Naive thymus-derived CD4-positive, alpha-beta T cell (primary cell): ENCODE measurements around the gene SLC39A1. TPM values are rescaled to one million over a fixed set of nuclear protein-coding genes. Genes with fewer than 3 reads are reported as not detected.
A peak's percentile ranks its signal among the peaks of the same experiment; 100 is the strongest.

Experiments
- ATAC-seq: fragments of 150-1000 bp; cut with Tn5 transposase; 2 replicates; pipeline ENCODE4 v1.10.0; 2021; ENCODE audit warnings: mild to moderate bottlenecking, moderate library complexity
- CTCF ChIA-PET: fragments of 350-600 bp; sonication (Branson Sonifier 250); formaldehyde crosslinking; loops from one replicate; lab custom pipeline; 2021; ENCODE audit warnings: antibody characterized with exemption; lab: Charles Lee
- POLR2A ChIA-PET: fragments of 350-600 bp; sonication (Branson Sonifier 250); formaldehyde crosslinking; loops from one replicate; lab custom pipeline; 2021; ENCODE audit warnings: antibody characterized with exemption, inconsistent platforms; lab: Charles Lee
- DNase-seq, 9 donors: peaks; one replicate each; pipeline versions ENCODE4 v3.0.0 to v3.0.0-alpha.2; 2020 to 2022; ENCODE audit warnings: mixed read lengths in 1 of 9
- H3K27ac ChIP-seq: one replicate; pipeline ENCODE4 v1.7.0; 2013; ENCODE audit warnings: mild to moderate bottlenecking, low read depth, low read length, moderate library complexity
- H3K27me3 ChIP-seq, 2 donors: one replicate each; pipeline ENCODE4 v1.7.0; 2013; ENCODE audit warnings: low read length in 2 of 2, mild to moderate bottlenecking in 2 of 2, moderate library complexity in 2 of 2; ENCODE audit not compliant: control insufficient read depth in 2 of 2, insufficient read depth in 2 of 2
- H3K36me3 ChIP-seq, 3 experiments: 1 replicate in 2 of 3; 2 replicates in 1 of 3; pipeline ENCODE4 v1.7.0; 2013; ENCODE audit warnings: low read length in 3 of 3, mild to moderate bottlenecking in 3 of 3, moderate library complexity in 1 of 3; ENCODE audit not compliant: insufficient read depth in 3 of 3, control insufficient read depth in 2 of 3
- H3K4me1 ChIP-seq, 2 donors: one replicate each; pipeline ENCODE4 v1.7.0; 2013; ENCODE audit warnings: low read length in 2 of 2, mild to moderate bottlenecking in 2 of 2, moderate library complexity in 1 of 2; ENCODE audit not compliant: control insufficient read depth in 2 of 2, insufficient read depth in 2 of 2
- H3K4me3 ChIP-seq: 2 replicates; pipeline ENCODE4 v1.7.0; 2013; ENCODE audit warnings: mild to moderate bottlenecking, low read length
- H3K9me3 ChIP-seq, 3 experiments: 1 replicate in 2 of 3; 2 replicates in 1 of 3; pipeline ENCODE4 v1.7.0; 2013; ENCODE audit warnings: low read length in 3 of 3; ENCODE audit not compliant: control insufficient read depth in 2 of 3
- H3K27ac Mint-ChIP-seq, 9 donors: one replicate each; pipeline ENCODE4 v1.8.0; 2020 to 2022; ENCODE audit warnings: mixed read lengths in 9 of 9, mild to moderate bottlenecking in 8 of 9, moderate library complexity in 5 of 9, inconsistent platforms in 2 of 9
- H3K27me3 Mint-ChIP-seq, 5 donors: one replicate each; pipeline ENCODE4 v1.8.0; 2021 to 2022; ENCODE audit warnings: mixed read lengths in 5 of 5, mild to moderate bottlenecking in 1 of 5
- H3K36me3 Mint-ChIP-seq, 5 donors: one replicate each; pipeline ENCODE4 v1.8.0; 2020 to 2022; ENCODE audit warnings: mixed read lengths in 5 of 5, mild to moderate bottlenecking in 3 of 5, inconsistent platforms in 1 of 5
- H3K4me1 Mint-ChIP-seq, 7 donors: one replicate each; pipeline ENCODE4 v1.8.0; 2020 to 2022; ENCODE audit warnings: mixed read lengths in 7 of 7, mild to moderate bottlenecking in 3 of 7, inconsistent platforms in 1 of 7
- H3K4me3 Mint-ChIP-seq, 10 donors: one replicate each; pipeline ENCODE4 v1.8.0; 2020 to 2022; ENCODE audit warnings: mild to moderate bottlenecking in 10 of 10, mixed read lengths in 10 of 10, moderate library complexity in 6 of 10, inconsistent platforms in 2 of 10
- H3K9me3 Mint-ChIP-seq, 11 donors: one replicate each; pipeline ENCODE4 v1.8.0; 2020 to 2022; ENCODE audit warnings: mixed read lengths in 11 of 11, mild to moderate bottlenecking in 4 of 11, inconsistent platforms in 1 of 11, moderate library complexity in 1 of 11
- intact Hi-C, 2 donors: fragments of 100-400 bp; cut with micrococcal nuclease; formaldehyde crosslinking; loops; one replicate each; pipeline ENCODE4 v1.15.1; 2023
- polyA plus RNA-seq, 2 donors: library from polyadenylated mRNA; unstranded; fragments of 300-500 nt; fragmentation: Illumina TruSeq; gene quantifications; one replicate each; pipeline ENCODE4 v1.2.3, GENCODE V29; 2021
- total RNA-seq, 6 experiments: library from RNA in 5 of 6; stranded (reverse) in 5 of 6; gene quantifications; 1 replicate in 5 of 6; 2 replicates in 1 of 6; pipeline ENCODE4 v1.2.3 and lab custom pipeline; 2021 to 2026

The SLC39A1 gene
- total and polyA plus RNA-seq, 7 experiments from 2014 or later: 14.4 to 53.2 (median 22.3) TPM

- H3K27ac Mint-ChIP-seq: peak overlapping the region in 7 of 9 donors; percentile 44 to 95 (median 90)
- intact Hi-C loops: loop anchor here (2.0 to 5.0 kb wide), 8 partner anchors 17 to 1898 kb away; partner anchors contain the start of genes GATAD2B (in 1 of the 2), GON4L (in 1 of the 2), HAX1 (in 1 of the 2) and ILF2 (in 1 of the 2)
- H3K36me3 Mint-ChIP-seq: peaks cover 0 to 13% (median 0%) of the 10 kb centered on the region in 5 donors
- Histone ChIP-seq H3K9me3 (no peaks in the 10 kb centered on the region), H3K4me1 (peaks cover 35 to 43% of the 10 kb centered on the region in 2 donors), H3K36me3 (peaks cover 0 to 18% (median under 1%) of the 10 kb centered on the region in 3 experiments), H3K4me3 (no peak overlapping the region), H3K27ac (peak overlapping the region; percentile 92), H3K27me3 (no peaks in the 10 kb centered on the region)
- peak overlapping the region in 3 of 10 donors; percentile 39 to 100 (median 50) for H3K4me3 Mint-ChIP-seq
- POLR2A ChIA-PET: interaction anchor here (0.6 to 12.8 kb wide), 7 partner anchors 9 to 231 kb away, joined by 3 to 159 read pairs (median 30); partner anchors contain the start of genes CREB3L4, DENND4B, INTS3 and JTB
- peaks cover 35 to 71% (median 68%) of the 10 kb centered on the region in 7 donors for H3K4me1 Mint-ChIP-seq
- ATAC-seq: no peak
- DNase-seq: no peak
- CTCF ChIA-PET: interaction anchor here (0.8 to 1.0 kb wide), 2 partner anchors 16 to 41 kb away, joined by 3 read pairs; no protein-coding TSS in a partner anchor
- H3K27me3 Mint-ChIP-seq: no peaks in the 10 kb centered on the region
- H3K9me3 Mint-ChIP-seq: no peaks in the 10 kb centered on the region
Measured at GRCh38 chr1:153959454-153959853, 3.9 kb downstream of the SLC39A1 start.

GRCh38 chr1:153958961-153959260 lies 4.4 kb downstream of the SLC39A1 start:
- Histone ChIP-seq H3K9me3 (no peaks in the 10 kb centered on the region), H3K36me3 (peaks cover 0 to 23% (median 6%) of the 10 kb centered on the region in 3 experiments), H3K27ac (peak overlapping the region; percentile 92), H3K4me1 (peaks cover 35 to 38% of the 10 kb centered on the region in 2 donors), H3K27me3 (no peaks in the 10 kb centered on the region), H3K4me3 (peak overlapping the region; percentile 74)
- CTCF ChIA-PET: interaction anchor here (0.8 to 5.5 kb wide), 4 partner anchors 13 to 40 kb away, joined by 3 to 36 read pairs (median 3); partner anchors contain the start of genes DENND4B and JTB
- DNase-seq (no peak), ATAC-seq (no peak)
- Mint-ChIP-seq H3K4me3 (peak overlapping the region; percentile 91 to 100 (median 97)), H3K27ac (peak overlapping the region; percentile 89 to 98 (median 94)), H3K4me1 (peaks cover 37 to 71% (median 69%) of the 10 kb centered on the region in 7 donors), H3K36me3 (peaks cover 0 to 18% (median 5%) of the 10 kb centered on the region in 5 donors), H3K9me3 (no peaks in the 10 kb centered on the region), H3K27me3 (no peaks in the 10 kb centered on the region)
- POLR2A ChIA-PET: interaction anchor here (1.1 to 12.8 kb wide), 8 partner anchors 9 to 183 kb away, joined by 3 to 159 read pairs (median 23); partner anchors contain the start of genes CREB3L4, DENND4B, GATAD2B and JTB
- intact Hi-C loops: loop anchor here (1.0 to 5.0 kb wide), 15 partner anchors 8 to 1898 kb away; partner anchors contain the start of genes HAX1 (in 2 of the 2), JTB (in 2 of the 2), RPS27 (in 2 of the 2) and CREB3L4 (in 1 of the 2)

- peaks cover 3 to 29% (median 9%) of the 10 kb centered on the region in 3 experiments for H3K36me3 ChIP-seq
- DNase-seq (peak; percentile 86 to 99 (median 96)), ATAC-seq (peak; percentile 94)
- H3K4me1 ChIP-seq: peaks cover 36% of the 10 kb centered on the region in 2 donors
- H3K27ac ChIP-seq: peak within 1 kb of the TSS; percentile 92
- Mint-ChIP-seq H3K4me1 (peaks cover 34 to 71% (median 67%) of the 10 kb centered on the region in 7 donors), H3K27me3 (no peaks in the 10 kb centered on the region), H3K4me3 (peak within 1 kb of the TSS; percentile 91 to 100 (median 97)), H3K9me3 (no peaks in the 10 kb centered on the region), H3K27ac (peak within 1 kb of the TSS; percentile 89 to 98 (median 94)), H3K36me3 (peaks cover 0 to 17% (median 6%) of the 10 kb centered on the region in 5 donors)
- CTCF ChIA-PET: interaction anchor here (0.8 to 5.5 kb wide), 4 partner anchors 12 to 40 kb away, joined by 3 to 36 read pairs (median 3); partner anchors contain the start of genes DENND4B and JTB
- H3K9me3 ChIP-seq: no peaks in the 10 kb centered on the region
- POLR2A ChIA-PET: interaction anchor here (0.5 to 12.8 kb wide), 10 partner anchors 10 to 288 kb away, joined by 3 to 159 read pairs (median 13); partner anchors contain the start of genes CREB3L4, DENND4B, GATAD2B and ILF2
- H3K27me3 ChIP-seq: no peaks in the 10 kb centered on the region
- peak within 1 kb of the TSS; percentile 74 for H3K4me3 ChIP-seq
- intact Hi-C loops: loop anchor here (1.0 to 5.0 kb wide), 15 partner anchors 9 to 1899 kb away; partner anchors contain the start of genes HAX1 (in 2 of the 2), JTB (in 2 of the 2), RPS27 (in 2 of the 2) and CREB3L4 (in 1 of the 2)
Measured at GRCh38 chr1:153958111-153958960, 5.0 kb downstream of the SLC39A1 start, which contains the start of gene CRTC2. CRTC2 (minus strand) TSS chr1:153958612; CDS start chr1:153958497, 115 bp downstream.

- intact Hi-C loops: loop anchor here (1.0 to 5.0 kb wide), 16 partner anchors 10 to 1900 kb away; partner anchors contain the start of genes CREB3L4 (in 2 of the 2), DENND4B (in 2 of the 2), HAX1 (in 2 of the 2) and JTB (in 2 of the 2)
- Mint-ChIP-seq H3K36me3 (peaks cover 0 to 19% (median 6%) of the 10 kb centered on the region in 5 donors), H3K9me3 (no peaks in the 10 kb centered on the region), H3K4me3 (peak overlapping the region; percentile 91 to 100 (median 97)), H3K4me1 (peaks cover 34 to 68% (median 66%) of the 10 kb centered on the region in 7 donors), H3K27ac (peak overlapping the region; percentile 89 to 98 (median 94)), H3K27me3 (no peaks in the 10 kb centered on the region)
- POLR2A ChIA-PET: interaction anchor here (0.5 to 12.8 kb wide), 8 partner anchors 11 to 288 kb away, joined by 3 to 159 read pairs (median 23); partner anchors contain the start of genes CREB3L4, DENND4B, GATAD2B and ILF2
- CTCF ChIA-PET: interaction anchor here (5.5 kb wide), 1 partner anchor 12 kb away, joined by 36 read pairs; the partner anchor contains the start of gene DENND4B
- H3K27me3 ChIP-seq: no peaks in the 10 kb centered on the region
- H3K9me3 ChIP-seq: no peaks in the 10 kb centered on the region
- peak overlapping the region; percentile 92 for H3K27ac ChIP-seq
- H3K4me3 ChIP-seq: peak overlapping the region; percentile 74
- peaks cover 31 to 34% of the 10 kb centered on the region in 2 donors for H3K4me1 ChIP-seq
- DNase-seq: peak in 3 of 9 donors; percentile 34 to 58 (median 42)
- H3K36me3 ChIP-seq: peaks cover 5 to 32% (median 9%) of the 10 kb centered on the region in 3 experiments
- peak; percentile 8 for ATAC-seq
Measured at GRCh38 chr1:153957744-153958110, 5.6 kb downstream of the SLC39A1 start.

- peaks cover 0 to 21% (median 6%) of the 10 kb centered on the region in 5 donors for H3K36me3 Mint-ChIP-seq
Measured at GRCh38 chr1:153956997-153957715, 6.2 kb downstream of the SLC39A1 start.

More at GRCh38 chr1:153956997-153957715, 6.2 kb downstream of the SLC39A1 start:
- peak overlapping the region; percentile 74 for H3K4me3 ChIP-seq
- Mint-ChIP-seq H3K4me1 (peaks cover 30 to 64% (median 60%) of the 10 kb centered on the region in 7 donors), H3K27ac (peak overlapping the region; percentile 89 to 98 (median 94)), H3K4me3 (peak overlapping the region; percentile 91 to 100 (median 97)), H3K27me3 (no peaks in the 10 kb centered on the region), H3K9me3 (no peaks in the 10 kb centered on the region)
- CTCF ChIA-PET: interaction anchor here (0.7 to 5.5 kb wide), 5 partner anchors 11 to 159 kb away, joined by 3 to 36 read pairs (median 4); partner anchors contain the start of genes DENND4B, GATAD2B and JTB
- DNase-seq (no peak), ATAC-seq (no peak)
- H3K27me3 ChIP-seq: no peaks in the 10 kb centered on the region
- intact Hi-C loops: loop anchor here (1.0 to 5.0 kb wide), 5 partner anchors 10 to 1900 kb away; partner anchors contain the start of genes CREB3L4 (in 1 of the 2), DENND4B (in 1 of the 2), GON4L (in 1 of the 2) and INTS3 (in 1 of the 2)
- peak overlapping the region; percentile 92 for H3K27ac ChIP-seq
- POLR2A ChIA-PET: interaction anchor here (0.5 to 12.8 kb wide), 12 partner anchors 9 to 287 kb away, joined by 3 to 159 read pairs (median 8); partner anchors contain the start of genes CREB3L4, DENND4B, GATAD2B and ILF2
- H3K9me3 ChIP-seq: no peaks in the 10 kb centered on the region
- H3K4me1 ChIP-seq: peaks cover 27 to 33% of the 10 kb centered on the region in 2 donors
- H3K36me3 ChIP-seq: peaks cover 11 to 38% (median 13%) of the 10 kb centered on the region in 3 experiments
